ENCODE data around the gene SMYD5.

The SMYD5 gene

DNA sequence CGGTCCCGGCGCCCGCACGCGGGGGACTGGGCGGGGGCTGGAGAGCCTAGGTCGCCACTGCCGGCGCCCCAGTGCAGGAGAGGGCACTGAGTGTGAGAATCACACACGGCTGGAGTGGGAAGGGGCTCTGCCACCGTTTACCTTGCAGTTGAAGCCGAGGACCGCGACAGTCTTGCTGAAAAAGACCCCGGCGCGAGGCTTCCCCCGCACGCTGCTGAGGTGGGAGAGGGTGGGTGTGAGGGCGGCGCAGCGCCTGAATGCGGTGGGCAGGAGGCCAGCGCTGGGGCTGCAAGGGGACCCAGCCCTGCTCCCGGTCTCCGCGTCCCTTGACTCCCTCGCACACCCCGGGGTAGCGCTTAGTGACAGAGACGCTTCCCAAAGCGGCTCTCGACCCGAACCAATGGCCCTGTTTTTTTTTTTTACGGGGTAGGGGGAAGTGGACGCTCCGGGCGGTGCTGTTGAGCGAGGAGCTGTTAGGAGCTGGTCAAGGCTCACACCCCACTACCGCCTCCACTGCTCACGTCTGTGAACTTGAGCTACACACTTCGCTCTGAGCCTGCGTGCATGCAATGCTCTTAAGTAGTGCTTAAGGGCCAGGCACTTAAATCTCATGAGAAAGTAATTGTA lies 10.9 kb upstream of the SMYD5 start:
- no peak for DNase-seq
- Histone ChIP-seq H3K27me3 (peaks cover 0 to 61% of the 10 kb centered on the region in 2 donors), H3K4me1 (peaks cover 0 to 19% (median 15%) of the 10 kb centered on the region in 4 donors), H3K4me3 (peak overlapping the region in 1 of 2 donors; percentile 42), H3K36me3 (no peaks in the 10 kb centered on the region), H3K27ac (no peak overlapping the region), H3K9me3 (no peaks in the 10 kb centered on the region)
- intact Hi-C loops (cut with DNase I; ENCODE audit: low total_unique reads) = no loop called here
- TF ChIP-seq, protein P1, sequence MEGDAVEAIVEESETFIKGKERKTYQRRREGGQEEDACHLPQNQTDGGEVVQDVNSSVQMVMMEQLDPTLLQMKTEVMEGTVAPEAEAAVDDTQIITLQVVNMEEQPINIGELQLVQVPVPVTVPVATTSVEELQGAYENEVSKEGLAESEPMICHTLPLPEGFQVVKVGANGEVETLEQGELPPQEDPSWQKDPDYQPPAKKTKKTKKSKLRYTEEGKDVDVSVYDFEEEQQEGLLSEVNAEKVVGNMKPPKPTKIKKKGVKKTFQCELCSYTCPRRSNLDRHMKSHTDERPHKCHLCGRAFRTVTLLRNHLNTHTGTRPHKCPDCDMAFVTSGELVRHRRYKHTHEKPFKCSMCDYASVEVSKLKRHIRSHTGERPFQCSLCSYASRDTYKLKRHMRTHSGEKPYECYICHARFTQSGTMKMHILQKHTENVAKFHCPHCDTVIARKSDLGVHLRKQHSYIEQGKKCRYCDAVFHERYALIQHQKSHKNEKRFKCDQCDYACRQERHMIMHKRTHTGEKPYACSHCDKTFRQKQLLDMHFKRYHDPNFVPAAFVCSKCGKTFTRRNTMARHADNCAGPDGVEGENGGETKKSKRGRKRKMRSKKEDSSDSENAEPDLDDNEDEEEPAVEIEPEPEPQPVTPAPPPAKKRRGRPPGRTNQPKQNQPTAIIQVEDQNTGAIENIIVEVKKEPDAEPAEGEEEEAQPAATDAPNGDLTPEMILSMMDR (IDR thresholded peaks at IDR 0.05) = no peak

DNA sequence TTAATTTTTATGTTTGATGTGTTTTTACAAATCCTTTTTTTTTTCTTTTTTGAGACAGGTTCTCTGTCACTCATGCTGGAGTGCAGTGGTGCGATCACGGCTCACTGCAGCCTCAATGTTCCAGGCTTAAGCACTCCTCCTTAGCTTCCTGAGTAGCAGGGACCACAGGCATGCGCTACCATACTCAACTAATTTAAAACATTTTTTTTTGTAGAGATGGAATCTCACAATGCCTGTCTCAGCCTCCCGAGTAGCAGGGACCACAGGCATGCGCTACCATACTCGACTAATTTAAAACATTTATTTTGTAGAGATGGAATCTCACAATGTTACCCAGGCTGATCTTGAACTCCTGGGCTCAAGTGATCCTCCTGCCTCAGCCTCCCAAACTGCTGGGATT lies 8.4 kb upstream of the SMYD5 start:
- no peak overlapping the region for H3K27ac ChIP-seq
- H3K9me3 ChIP-seq = no peaks in the 10 kb centered on the region
- peaks cover 0 to 39% of the 10 kb centered on the region in 2 donors for H3K27me3 ChIP-seq
- TF ChIP-seq, protein P1 (IDR thresholded peaks at IDR 0.05) = no peak
- intact Hi-C loops (cut with DNase I; ENCODE audit: low total_unique reads) = no loop called here
- H3K4me1 ChIP-seq = peaks cover 0 to 19% (median 15%) of the 10 kb centered on the region in 4 donors
- no peak for DNase-seq
- no peak overlapping the region for H3K4me3 ChIP-seq
- no peaks in the 10 kb centered on the region for H3K36me3 ChIP-seq

DNA sequence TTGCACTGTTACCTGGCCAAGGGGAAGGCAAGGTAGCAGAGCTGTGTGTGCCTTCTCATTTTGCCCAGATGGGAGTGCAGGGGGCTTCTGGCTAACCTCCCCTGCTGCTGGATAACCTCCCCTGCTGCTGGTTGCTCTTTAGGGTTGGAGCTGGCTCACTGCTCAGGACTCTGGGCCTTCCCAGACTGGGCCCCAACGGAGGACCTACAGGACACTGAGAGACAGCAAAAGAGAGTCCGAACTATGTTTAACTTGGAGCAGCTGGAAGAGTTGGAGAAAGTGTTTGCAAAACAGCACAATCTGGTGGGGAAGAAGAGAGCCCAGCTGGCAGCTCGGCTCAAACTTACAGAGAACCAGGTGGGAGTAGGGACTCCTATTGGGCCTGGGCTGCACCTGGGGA lies 5.8 kb upstream of the SMYD5 start:
- Histone ChIP-seq H3K4me3 (no peak overlapping the region), H3K36me3 (no peaks in the 10 kb centered on the region), H3K27me3 (peaks cover 0 to 14% of the 10 kb centered on the region in 2 donors), H3K27ac (no peak overlapping the region), H3K4me1 (peaks cover 0 to 19% (median 12%) of the 10 kb centered on the region in 4 donors), H3K9me3 (no peaks in the 10 kb centered on the region)
- TF ChIP-seq, protein P1 (IDR thresholded peaks at IDR 0.05) = no peak
- no peak for DNase-seq
- intact Hi-C loops (cut with DNase I; ENCODE audit: low total_unique reads) = no loop called here

DNA sequence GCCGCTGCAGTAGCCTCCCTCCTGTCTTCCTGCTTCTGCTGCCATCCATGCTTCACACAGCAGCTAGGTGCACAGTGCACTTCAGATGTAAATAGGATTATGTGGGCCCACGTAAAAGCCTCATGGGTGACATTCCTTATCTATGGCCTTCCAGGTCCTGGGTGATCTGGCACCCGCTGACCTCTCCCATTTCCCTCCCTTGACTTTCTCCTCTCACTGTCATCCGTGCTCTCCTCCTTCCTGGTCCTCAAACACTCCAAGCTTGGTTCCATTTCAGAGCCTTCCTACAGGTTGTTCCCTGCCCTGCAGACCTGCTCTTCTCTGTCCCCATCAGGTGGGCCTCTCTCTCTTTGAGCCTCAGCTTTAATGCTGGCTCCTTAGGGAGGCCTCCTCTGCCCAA lies 4.0 kb upstream of the SMYD5 start:
- intact Hi-C loops (cut with DNase I; ENCODE audit: low total_unique reads) = no loop called here
- H3K36me3 ChIP-seq = no peaks in the 10 kb centered on the region
- peaks cover 0 to 32% (median 17%) of the 10 kb centered on the region in 4 donors for H3K4me1 ChIP-seq
- no peak for DNase-seq
- H3K27ac ChIP-seq = no peak overlapping the region
- TF ChIP-seq, protein P1 (IDR thresholded peaks at IDR 0.05) = no peak
- H3K4me3 ChIP-seq = no peak overlapping the region
- no peaks in the 10 kb centered on the region for H3K9me3 ChIP-seq
- peaks cover 0 to 2% of the 10 kb centered on the region in 2 donors for H3K27me3 ChIP-seq

DNA sequence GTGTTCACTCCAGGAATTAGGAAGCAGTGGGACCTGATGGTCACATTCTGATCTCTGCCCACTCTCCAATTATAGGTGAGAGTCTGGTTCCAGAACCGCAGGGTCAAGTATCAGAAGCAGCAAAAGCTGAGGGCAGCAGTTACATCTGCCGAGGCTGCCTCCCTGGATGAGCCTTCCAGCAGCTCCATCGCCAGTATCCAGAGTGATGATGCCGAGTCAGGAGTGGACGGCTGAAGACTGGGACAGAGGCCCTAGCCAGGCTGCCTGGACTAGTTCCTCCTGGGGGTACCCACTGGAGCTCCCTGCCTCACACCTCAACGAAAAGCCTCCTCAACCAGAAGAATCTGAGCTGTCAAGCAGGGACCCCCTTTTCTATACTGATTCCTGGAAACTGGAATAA lies 3.3 kb upstream of the SMYD5 start:
- intact Hi-C loops (cut with DNase I; ENCODE audit: low total_unique reads) = no loop called here
- H3K27me3 ChIP-seq = no peaks in the 10 kb centered on the region
- no peak for DNase-seq
- H3K4me1 ChIP-seq = peaks cover 0 to 36% (median 21%) of the 10 kb centered on the region in 4 donors
- no peaks in the 10 kb centered on the region for H3K9me3 ChIP-seq
- no peak overlapping the region for H3K27ac ChIP-seq
- TF ChIP-seq, protein P1 (IDR thresholded peaks at IDR 0.05) = no peak
- H3K4me3 ChIP-seq = no peak overlapping the region
- H3K36me3 ChIP-seq = no peaks in the 10 kb centered on the region
